ENCODE results near the gene DSCAM.

DSCAM gene

DNA sequence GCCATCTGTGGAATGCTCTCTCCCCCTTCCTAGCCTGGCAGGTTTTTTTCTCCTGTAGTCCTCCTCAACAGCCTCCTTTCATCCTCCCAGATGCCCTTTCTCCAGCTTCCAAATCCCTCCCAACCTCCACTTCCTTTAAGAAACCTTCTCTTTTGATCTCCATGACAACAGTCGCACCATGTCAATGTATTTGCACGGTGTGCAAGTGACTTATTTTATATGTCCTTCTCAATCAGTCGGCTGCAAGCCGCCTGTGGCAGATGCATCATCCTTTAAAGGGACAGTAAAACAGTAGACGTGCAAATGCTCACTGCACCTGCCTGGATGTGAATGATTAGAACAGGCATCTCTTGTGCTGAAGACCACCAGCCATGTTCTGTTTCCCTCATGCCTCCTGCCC is 694.5 kb downstream of the DSCAM start:
- no peak for DNase-seq

DNA sequence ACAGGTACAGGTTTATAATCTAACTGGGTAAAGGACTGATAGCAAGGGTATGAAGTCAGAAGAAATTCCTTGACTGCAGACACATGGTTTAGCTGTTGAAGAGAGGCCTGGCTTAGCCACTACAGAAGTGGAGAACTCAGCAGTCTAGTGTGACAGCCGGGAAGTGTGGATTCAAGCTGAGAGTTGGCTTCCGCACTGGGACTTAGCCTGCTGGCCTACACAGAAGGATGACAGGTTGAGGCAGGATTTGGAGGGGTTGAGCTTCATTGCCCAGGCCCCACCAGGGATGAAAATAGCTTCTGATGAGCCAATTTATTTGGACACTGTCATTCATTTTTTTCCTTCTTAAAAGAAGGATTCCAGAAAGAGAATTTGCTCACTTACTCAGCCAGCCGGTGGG is 695.3 kb downstream of the DSCAM start:
- DNase-seq: no peak

DNA sequence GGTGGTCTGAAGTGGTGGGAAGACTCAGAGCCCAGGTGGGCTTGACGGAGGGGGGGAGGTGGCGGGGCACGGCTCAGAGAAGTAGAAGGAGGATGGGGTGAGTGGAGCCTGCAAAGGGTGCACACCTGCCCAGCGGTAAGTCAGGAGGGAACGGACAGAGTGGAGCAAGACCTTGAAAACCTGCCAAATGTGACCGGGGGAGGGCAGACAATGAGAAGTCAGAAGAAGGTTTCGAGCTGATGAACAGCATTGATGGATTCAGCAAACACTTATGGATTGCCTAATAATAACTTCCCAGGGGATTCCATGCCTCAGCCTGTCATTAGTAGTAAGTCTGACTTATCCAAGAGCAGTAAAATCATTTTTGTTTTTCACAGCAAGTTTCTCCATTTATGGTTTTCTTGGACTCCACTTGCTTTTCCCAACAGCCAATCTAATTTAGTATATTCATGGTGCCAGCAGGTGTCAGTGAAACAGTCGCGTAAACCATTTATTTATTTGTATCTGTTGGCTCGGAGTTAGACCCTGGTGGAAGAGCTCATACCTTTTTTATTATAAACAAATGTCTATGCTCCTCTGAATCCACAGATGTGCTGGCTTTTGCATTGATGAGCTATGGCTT is 700.6 kb downstream of the DSCAM start:
- peak; percentile 54 for DNase-seq

DNA sequence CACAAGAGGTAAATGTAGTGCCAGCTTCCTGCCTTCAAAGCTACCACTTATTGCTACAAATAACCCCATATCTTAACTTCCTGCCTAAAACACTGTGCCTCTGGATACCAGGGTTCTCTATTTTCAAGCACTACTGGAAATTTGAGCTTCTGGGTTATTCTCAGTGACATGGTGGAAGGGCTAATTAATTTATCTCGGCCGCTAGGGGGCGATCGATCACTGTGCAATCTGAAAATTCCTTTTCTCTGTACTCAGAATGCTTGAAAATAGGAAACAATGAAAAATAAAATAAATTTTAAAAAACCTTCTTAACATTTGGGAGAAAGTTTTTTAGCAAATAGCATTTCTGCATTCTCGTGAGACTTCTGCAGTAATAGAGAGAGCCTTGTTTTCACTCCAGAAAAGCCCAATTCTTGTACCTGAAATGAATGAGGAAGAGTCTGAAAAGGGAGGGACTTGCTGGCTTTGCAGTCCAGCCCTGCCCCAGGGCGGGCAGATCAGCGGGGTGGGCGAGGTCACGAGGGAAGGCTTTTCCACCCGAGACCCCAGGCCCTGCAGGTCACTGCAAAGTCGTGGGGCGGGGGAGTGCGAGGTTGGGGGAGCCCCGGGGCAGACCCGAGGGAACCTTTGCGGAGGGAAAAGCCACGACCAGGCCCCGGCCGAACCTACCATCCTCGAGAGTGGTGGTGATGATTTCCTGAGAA is 703.0 kb downstream of the DSCAM start:
- DNase-seq: peak; percentile 67

DNA sequence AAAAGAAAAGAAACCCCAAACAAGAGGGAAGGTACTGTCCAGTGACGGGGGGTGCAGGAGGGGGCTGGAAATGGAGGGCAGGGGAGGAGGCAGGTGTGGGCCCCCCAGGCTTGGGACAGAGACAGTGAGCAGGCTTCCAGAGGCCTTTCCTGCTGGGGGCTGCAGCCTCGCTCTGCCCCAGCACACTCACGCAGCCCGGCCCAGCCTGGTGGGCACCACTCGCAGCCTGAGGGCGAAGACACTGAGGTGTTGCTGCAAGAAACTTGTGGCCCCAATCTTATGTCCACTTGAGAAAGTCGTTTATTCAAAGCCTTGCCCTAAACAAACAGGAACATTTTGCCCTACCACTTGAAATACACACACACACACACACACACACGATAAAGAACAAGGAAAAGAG is 705.3 kb downstream of the DSCAM start:
- no peak for DNase-seq

DNA sequence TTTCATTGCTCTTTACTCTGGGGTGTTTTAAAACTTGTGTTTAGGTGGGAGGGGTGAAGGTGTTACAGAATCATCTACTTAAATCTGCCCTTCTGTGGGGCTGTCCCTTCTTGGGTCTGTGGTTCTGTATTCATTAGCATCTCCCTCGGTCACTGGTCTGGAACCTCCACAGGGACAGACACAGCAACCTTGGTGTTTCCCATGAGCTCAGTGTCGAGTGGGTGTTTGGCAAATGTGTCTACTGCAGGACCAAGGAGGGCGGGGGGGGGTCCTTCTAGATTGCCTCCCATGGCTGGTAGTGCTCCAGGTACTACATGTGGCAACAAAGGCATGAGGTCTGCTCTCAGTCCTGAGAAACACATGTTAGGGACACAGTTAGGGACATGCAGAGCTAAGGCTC is 706.3 kb downstream of the DSCAM start:
- no peak for DNase-seq

DNA sequence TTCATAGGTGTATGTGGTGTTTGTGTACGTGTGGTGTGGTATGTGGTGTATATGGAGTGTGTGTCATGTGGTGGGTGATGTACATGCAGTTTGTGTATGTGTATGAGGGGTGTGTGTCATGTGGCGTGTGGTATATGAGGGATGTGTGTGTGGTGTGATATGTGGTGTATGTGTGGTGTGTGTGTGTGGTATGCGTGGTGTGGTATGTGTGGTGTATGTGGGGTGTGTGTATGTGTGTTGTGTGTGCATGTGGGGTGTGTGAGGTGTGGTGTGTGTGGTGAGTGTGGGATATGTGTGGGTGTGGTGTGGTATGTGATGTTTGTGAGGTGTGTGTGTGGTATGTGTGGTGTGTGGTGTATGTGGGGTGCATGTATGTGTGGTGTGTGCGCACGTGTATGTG is 707.3 kb downstream of the DSCAM start:
- DNase-seq: no peak

DNA sequence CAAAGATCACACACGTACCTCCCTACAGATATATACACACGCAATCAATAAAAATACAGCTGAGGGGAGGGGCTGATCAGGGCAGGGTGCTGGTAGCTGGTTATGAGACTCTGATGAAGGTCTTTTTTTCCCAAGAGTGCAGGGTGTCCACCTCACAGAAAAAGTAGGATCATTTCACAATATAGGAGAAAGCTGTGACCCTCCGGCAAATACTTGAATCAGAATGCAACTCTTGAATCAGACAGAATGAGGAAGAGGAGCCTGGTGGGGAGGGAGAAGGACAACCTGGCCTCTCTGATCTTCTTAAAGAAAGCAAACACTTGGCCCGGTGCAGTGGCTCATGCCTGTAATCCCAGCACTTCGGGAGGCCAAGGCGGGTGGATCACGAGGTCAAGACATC is 710.4 kb downstream of the DSCAM start:
- DNase-seq: no peak

DNA sequence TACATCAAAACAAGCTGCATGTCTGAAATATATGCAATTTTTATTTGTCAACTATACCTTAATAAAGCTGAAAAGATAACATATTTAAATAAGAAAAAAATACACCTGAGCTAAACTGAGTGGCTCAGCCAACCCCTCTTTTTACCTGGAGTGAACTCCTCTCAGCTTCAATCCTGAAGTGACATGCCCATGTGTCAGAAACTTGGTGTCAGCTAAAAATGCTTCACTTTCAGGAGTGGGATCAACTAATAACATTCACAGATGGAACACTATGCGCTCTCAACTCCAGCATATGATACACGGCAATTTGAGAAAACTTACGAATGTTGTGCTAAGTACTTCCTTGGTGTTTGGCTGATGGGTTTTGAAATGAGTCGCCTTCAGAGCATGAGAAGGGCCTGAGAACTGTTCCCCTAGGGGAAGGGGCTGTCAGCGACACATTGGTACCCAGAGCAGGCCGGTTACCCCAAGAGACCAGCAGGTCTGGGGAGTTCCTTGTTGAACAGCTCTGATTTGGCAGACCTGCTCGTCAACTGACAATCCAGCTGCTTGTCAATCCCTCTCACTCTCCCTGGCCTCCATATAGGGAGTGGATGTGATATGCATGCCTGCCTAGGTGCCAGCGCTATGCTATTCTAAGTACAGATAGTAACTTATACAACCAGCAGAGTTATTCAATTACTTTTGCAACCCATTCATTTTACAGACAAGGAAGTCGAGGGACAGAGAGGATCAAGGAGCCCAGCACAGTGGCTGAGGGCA is 712.0 kb downstream of the DSCAM start:
- DNase-seq: no peak

DNA sequence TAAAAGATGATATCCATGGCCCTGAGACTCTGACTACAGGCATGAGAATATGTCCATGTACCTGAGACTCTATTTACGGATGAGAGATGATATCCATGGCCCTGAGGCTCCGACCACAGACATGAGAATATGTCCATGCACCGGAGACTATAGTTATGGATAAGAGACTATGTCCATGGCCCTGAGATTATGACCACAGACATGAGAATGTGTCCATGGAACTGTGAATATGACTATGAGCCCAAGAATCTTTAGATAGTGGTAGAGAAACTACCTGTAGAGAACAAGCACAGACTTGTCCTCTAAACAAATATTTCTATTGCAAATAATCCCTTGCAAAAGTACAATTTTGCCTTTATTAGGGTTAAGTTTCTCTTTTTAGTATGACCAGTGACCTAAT is 716.5 kb downstream of the DSCAM start:
- DNase-seq: no peak

DNA sequence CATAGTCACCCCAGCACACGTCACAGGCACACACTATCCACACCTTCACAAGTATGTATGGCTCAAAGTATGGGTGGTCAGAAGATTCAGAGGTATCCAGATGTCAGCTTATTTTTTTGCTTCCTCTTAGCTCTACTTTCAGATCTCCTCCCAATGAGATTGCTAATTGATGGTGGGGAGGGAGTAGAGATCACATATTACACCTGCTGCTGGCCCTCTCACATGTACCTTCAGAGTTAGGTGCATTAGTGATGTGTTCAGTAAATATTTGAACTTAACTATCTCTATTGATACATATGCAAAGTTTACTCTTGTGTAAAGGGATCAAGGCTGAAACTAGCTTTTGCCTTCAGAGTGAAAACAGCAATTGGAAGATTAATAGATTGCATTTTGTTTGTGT is 717.1 kb downstream of the DSCAM start:
- no peak for DNase-seq

DNA sequence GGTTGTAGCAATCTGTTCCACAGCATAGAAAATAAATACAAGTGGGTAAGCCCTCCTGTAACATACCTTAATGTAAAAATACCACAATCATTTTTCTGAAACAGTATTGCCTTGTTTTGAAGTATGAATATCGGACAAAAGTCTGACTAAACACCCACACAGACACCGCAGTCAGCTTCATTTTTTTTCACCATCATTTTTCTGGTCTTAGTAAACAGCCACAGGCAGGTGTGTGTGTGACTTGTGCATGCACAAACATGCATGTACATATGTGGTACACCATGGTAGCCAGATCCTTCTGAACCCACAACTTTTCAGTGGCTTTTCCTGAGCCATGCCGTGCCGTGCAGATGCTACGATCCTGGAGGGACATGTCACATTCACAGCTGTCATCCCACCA is 718.1 kb downstream of the DSCAM start:
- no peak for DNase-seq

DNA sequence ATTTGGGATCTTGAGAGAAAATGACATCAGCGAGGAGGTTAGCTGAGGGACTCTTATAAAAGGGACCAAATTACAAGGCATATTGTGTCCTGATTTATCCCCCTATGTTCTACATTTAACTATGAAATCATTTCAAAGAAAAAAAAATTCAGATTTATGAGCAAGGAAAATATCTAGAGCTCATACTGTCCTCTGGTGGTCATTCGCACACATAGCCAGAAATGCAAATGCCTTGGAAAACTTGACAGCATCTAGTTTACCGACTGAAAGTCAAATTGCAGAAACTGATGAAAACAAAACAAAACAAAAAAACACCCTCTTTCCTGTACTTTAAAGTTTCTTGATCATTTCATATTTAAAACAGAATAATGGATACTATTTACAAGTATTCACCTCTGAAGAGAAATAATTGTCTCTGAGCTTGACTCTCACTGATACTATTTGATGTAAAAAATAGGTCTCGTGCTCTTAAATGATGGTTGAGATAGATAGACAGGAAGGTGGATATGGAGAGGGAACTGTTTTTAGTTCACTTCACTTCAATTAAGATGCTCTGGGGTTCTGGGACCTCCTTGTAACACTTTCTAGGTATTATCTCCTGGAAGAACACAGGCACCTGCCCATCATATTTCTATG is 725.9 kb downstream of the DSCAM start:
- peak; percentile 14 for DNase-seq

DNA sequence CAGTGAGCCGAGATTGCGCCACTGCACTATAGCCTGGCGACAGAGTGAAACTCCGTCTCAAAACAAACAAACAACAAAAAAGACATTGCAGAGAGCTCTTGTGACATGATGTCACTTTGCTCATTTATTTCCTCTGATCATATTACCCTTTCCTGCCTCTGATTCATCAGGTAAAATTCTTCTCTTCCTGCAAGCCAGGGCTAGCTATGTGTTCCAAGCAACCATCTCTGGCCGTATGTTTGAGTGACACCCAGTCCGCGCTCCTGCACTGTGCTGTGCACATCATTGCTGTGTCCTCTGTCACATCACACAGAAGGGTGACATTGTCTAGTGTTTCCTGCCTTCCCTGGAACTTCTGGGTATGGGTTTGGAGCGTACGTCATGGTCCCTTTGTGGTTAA is 728.4 kb downstream of the DSCAM start:
- DNase-seq: no peak

DNA sequence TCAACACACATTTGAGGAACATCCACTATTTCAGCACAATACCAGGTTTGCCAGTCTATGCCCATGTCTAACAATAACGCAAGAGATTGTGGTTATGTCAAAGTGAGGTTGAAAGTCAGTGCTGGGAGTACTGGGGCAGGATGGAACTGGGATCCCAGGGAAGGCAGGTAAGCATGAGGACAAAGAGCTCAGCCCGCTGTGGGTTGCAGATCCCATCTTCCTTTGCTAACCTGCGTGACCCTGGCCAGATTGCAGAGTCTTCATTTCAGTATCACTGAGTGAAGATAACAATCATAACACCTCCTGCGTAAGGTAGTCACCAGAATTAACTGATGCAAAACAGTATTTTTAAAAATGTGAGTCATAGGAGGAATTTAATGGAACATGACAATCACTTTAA is 729.7 kb downstream of the DSCAM start:
- DNase-seq: no peak

DNA sequence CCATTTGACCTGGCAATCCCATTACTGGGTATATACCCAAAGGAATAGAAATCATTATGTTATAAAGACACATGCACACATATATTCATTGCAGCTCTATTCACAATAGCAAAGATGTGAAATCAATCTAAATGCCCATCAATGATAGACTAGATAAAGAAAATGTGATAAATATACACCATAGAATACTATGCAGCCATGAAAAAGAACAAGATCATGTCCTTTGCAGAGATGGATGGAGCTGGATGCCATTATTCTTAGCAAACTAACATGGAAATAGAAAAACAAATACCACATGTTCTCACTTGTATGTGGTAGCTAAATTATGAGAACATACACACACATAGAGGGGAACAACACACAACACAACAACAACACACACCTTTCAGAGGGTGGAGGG is 731.2 kb downstream of the DSCAM start:
- DNase-seq: no peak

DNA sequence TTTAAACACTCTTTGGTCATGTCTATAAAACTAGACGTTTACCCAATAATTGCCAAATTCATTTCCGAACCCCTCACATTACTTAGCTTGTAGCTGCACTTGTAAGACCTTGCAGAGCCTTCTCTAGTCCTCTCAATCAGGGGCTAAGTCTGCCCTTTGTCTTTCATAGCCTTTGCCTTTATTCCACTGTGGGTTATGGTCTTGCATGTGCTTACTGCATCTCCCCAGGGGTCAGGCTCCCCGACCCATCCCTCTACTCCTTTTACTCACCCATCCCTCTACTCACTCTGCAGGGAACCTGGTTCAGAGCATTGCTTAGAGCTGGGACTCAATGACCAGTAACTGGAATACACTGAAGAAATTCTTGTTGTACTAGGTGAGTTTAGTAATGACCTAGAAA is 744.3 kb downstream of the DSCAM start:
- no peak for DNase-seq

DNA sequence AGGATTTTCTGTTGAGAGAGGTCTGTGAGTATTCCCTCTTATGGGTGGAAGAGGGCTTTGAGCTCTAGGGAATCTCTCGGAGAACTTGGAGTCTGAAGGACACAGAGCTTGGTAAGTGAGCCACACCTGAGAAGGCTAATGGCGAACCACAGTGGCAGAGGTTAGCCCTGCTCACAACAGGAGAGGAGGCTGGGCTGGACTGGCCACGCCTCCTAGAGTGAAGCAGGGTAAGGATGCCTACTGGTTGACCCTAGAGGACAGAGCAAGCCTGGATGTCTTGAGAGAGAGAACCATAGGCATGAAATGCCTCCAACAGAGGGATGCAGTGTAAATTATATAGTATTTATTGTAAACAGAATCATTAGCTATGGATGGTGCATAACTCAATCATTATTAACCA is 747.1 kb downstream of the DSCAM start:
- no peak for DNase-seq

DNA sequence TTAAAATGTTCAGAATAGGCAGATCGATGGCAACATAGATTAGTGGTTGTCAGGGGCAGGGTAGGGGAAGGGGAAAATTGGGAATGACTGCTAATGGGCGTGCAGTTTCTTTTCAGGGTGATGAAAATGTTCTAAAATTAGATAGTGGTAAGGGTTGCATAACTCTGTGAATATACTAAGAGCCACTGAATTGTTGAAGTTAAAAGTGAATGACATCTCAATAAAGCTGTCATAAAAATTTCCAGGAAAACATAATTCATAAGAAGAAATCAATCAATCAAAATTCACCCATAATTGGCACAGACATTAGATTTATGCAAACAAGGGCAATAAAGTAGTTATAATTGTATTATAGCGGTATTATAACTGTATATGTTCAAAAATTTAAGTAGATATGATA is 751.5 kb downstream of the DSCAM start:
- DNase-seq: no peak

DNA sequence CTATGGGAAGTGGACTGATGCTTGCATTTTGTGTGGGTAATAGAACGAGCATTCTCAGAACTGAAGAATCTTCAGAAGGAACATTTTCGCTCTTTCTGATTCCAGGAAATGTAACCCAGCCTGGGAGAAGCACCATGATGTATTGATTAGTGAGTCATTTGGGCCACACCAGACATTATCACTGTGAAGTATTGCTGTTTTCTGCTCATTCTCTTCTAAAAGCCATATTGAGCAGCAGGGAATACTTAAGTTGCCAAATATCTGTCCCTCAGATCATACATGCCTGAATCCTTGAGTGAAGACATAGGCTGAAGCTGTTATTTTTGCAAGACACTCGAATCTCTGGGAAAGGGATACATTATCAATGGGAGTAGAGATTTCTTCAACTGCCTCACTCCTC is 766.6 kb downstream of the DSCAM start:
- no peak for DNase-seq

DNA sequence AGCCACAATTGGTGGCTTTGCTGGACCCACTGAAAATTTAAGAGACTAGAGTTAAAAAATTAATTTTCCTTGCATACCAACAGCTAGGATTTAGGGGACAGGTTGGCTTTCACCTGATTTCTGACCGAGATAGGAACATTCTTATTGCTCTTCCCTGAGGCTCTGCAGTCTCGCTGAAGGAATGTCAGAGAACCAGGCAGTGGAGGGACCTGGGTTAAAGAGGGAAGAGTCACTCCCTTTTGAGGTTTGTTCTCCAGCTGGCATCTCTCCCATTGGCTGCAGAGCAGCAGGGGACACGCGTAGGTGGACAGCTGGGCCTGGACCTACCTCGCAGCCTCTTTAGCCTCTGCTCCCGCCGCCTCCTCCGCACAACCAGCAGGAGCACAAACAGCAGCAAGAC is 772.2 kb downstream of the DSCAM start:
- no peak for DNase-seq

DNA sequence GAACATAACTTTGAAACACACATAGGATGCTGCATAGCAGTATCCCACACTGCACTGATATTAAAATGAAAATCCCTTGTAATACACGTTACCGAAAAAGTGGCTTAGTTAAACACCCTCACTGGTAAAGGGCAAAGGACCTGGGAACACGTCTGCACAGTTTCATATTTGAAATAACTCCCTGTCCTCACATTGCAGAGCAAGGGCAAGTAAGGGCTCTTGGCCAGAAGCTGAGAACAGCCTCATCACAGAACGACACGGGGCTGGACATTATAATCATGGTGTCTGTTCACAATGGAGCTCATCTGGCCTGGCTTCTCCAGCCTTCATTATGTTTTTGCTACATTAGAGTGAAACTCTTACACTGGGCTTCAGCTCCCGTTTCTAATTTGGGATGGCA is 772.8 kb downstream of the DSCAM start:
- DNase-seq: no peak

DNA sequence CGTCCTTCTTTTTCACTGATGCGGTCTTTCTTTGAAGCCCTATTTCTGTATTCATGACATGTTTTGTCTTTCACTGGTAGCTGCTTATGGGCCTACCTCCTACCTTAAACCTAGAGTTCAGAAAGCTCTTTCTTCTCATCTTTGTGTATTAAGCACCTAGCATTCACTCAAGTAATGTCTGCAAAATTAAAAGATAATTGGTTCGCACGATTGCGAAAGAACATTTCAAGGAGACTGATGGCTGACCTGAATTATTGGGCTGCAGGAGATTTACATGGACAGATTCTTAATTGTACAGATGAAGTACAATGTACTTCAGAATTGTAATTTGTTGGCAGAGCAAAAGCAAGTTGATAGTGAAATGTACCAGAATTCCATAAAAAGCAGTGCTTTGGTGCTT is 773.3 kb downstream of the DSCAM start:
- DNase-seq: no peak

DNA sequence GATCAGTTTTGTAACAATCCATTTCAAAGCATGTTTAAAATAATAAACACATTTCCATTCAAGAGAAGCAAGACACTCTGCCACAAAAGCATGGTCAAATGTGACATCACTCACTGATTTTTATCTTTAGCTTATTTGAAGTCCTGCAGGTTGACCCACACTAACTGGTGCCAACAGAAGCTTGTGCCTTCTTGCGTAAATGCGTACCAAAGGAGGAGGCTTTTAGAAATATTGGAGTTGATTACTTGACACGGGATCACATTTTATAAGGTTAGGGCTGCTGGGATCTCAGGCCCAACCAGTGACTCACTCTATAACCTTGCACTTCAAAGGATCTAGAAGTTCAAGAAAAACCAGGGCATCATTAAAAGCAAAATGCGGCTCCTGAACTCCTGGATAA is 776.1 kb downstream of the DSCAM start:
- no peak for DNase-seq
